ENCODE measurements around the gene NLRP1. TPM values are rescaled to one million over a fixed set of nuclear protein-coding genes. Genes with fewer than 3 reads are reported as not detected.

The NLRP1 gene
- total and polyA plus RNA-seq, 10 of the 15 experiments (the other 5 are each of a cell fraction or from before 2014, with no cell fraction given) = 2.8 to 21.8 (median 11.9) TPM

GRCh38 chr17:5571281-5571680 lies 13.0 kb downstream of the NLRP1 start:
- intact Hi-C loops (cut with micrococcal nuclease; ENCODE audit: unreplicated experiment) = no loop called here
- no peaks in the 10 kb centered on the region for H3K4me1 ChIP-seq (ENCODE audit: control insufficient read depth, insufficient read depth, low read length)
- H3K36me3 ChIP-seq (ENCODE audit: control insufficient read depth in 2 of 2, insufficient read depth in 2 of 2, low read length in 1 of 2) = no peaks in the 10 kb centered on the region
- BruUV-seq (replicated peaks) = no TSS peak
- H3K4me3 ChIP-seq = no peak overlapping the region
- 92% methylated on average over 1 of the region's 1 CpG for WGBS (ENCODE audit: insufficient coverage, insufficient replicate concordance, low lambda C conversion rate, missing lambda C conversion rate)
- ChIA-PET SMC1A (ENCODE audit: uncharacterized antibody, unreplicated experiment) (no interaction called here), CTCF (no interaction called here), POLR2A (no interaction called here), RAD21 (ENCODE audit: unreplicated experiment) (interaction anchor here (0.6 kb wide), 1 partner anchor 74 kb away, joined by 3 read pairs; no protein-coding TSS in a partner anchor)
- in situ Hi-C loops (cut with MboI) = no loop called here
- H3K9me3 ChIP-seq (replicated peaks; ENCODE audit: control insufficient read depth, insufficient read depth, low read length) = no peaks in the 10 kb centered on the region; the same call in 2 of the 3 replicates
- no peaks in the 10 kb centered on the region for H4K20me1 ChIP-seq (ENCODE audit: control insufficient read depth, insufficient read depth)
- H3K79me2 ChIP-seq (ENCODE audit: control insufficient read depth, insufficient read depth, low read length) = no peaks in the 10 kb centered on the region
- no peak overlapping the region for H2AFZ ChIP-seq (ENCODE audit: control insufficient read depth, low read depth, low read length)
- no peak for FAIRE-seq
- no peak for DNase-seq (ENCODE audit: low read depth, low spot score)
- H3K4me2 ChIP-seq (ENCODE audit: control insufficient read depth, insufficient read depth) = no peak overlapping the region
- no peak overlapping the region for H3K27ac ChIP-seq (ENCODE audit: control insufficient read depth, insufficient read depth)
- no peak for TF ChIP-seq IRF5 (IDR thresholded peaks at IDR 0.05; ENCODE audit: borderline replicate concordance)
- no peak for TF ChIP-seq SP1 (IDR thresholded peaks at IDR 0.05; ENCODE audit: low read depth, low read length)
- no peak for TF ChIP-seq NBN (IDR thresholded peaks at IDR 0.05)
- TF ChIP-seq CHD4 (IDR thresholded peaks at IDR 0.05) = no peak
- TF ChIP-seq CBX3 (IDR thresholded peaks at IDR 0.05; ENCODE audit: borderline replicate concordance, low read depth) = no peak
- TF ChIP-seq, protein P1, sequence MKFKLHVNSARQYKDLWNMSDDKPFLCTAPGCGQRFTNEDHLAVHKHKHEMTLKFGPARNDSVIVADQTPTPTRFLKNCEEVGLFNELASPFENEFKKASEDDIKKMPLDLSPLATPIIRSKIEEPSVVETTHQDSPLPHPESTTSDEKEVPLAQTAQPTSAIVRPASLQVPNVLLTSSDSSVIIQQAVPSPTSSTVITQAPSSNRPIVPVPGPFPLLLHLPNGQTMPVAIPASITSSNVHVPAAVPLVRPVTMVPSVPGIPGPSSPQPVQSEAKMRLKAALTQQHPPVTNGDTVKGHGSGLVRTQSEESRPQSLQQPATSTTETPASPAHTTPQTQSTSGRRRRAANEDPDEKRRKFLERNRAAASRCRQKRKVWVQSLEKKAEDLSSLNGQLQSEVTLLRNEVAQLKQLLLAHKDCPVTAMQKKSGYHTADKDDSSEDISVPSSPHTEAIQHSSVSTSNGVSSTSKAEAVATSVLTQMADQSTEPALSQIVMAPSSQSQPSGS (IDR thresholded peaks at IDR 0.05; ENCODE audit: low read length) = no peak
- no peak for TF ChIP-seq TAF1 (IDR thresholded peaks at IDR 0.05; ENCODE audit: borderline replicate concordance, low read depth, low read length)
- no peak for TF ChIP-seq E2F8 (IDR thresholded peaks at IDR 0.05; ENCODE audit: low read depth, partially characterized antibody)
- TF ChIP-seq HCFC1 (IDR thresholded peaks at IDR 0.05; ENCODE audit: low read length) = no peak
- no peak for TF ChIP-seq SUZ12 (IDR thresholded peaks at IDR 0.05; ENCODE audit: unreplicated experiment)
- no peak for TF ChIP-seq PAX8 (IDR thresholded peaks at IDR 0.05)
- no peak for TF ChIP-seq CBX5 (IDR thresholded peaks at IDR 0.05; ENCODE audit: low read depth)
- TF ChIP-seq RAD51 (IDR thresholded peaks at IDR 0.05) = no peak
- no peak for TF ChIP-seq EGR1 (IDR thresholded peaks at IDR 0.05; ENCODE audit: borderline replicate concordance in 1 of 2, low read depth in 2 of 2, low read length in 2 of 2)
- no peak for TF ChIP-seq GABPA (IDR thresholded peaks at IDR 0.05; ENCODE audit: low read depth)
- no peak for TF ChIP-seq TCF12 (IDR thresholded peaks at IDR 0.05; ENCODE audit: low read depth, low read length)
- TF ChIP-seq RBBP5 (conservative IDR thresholded peaks at IDR 0.05) = no peak
- TF ChIP-seq NFYB (IDR thresholded peaks at IDR 0.05; ENCODE audit: insufficient read depth, low read depth, low read length) = no peak
- ATAC-seq = no peak
- no peak overlapping the region for H3K9ac ChIP-seq (ENCODE audit: control insufficient read depth, insufficient read depth, low read length)
- no peaks in the 10 kb centered on the region for H3K27me3 ChIP-seq (replicated peaks in 1 of 2; ENCODE audit: control insufficient read depth in 2 of 2, insufficient read depth in 2 of 2, low read length in 1 of 2)
